Measurements from ENCODE around the gene SLC8B1.

Gene SLC8B1

GRCh38 chr12:113299619-113300237 lies 35.2 kb downstream of the SLC8B1 start:
- Histone ChIP-seq H3K27ac (no peak overlapping the region), H3K4me3 (ENCODE audit: low read depth, low read length) (no peak overlapping the region), H3K9me3 (ENCODE audit: severe bottlenecking) (no peaks in the 10 kb centered on the region), H3K27me3 (ENCODE audit: insufficient read depth, low read depth, severe bottlenecking) (no peaks in the 10 kb centered on the region), H3K36me3 (no peaks in the 10 kb centered on the region)
- TF ChIP-seq, protein P1, sequence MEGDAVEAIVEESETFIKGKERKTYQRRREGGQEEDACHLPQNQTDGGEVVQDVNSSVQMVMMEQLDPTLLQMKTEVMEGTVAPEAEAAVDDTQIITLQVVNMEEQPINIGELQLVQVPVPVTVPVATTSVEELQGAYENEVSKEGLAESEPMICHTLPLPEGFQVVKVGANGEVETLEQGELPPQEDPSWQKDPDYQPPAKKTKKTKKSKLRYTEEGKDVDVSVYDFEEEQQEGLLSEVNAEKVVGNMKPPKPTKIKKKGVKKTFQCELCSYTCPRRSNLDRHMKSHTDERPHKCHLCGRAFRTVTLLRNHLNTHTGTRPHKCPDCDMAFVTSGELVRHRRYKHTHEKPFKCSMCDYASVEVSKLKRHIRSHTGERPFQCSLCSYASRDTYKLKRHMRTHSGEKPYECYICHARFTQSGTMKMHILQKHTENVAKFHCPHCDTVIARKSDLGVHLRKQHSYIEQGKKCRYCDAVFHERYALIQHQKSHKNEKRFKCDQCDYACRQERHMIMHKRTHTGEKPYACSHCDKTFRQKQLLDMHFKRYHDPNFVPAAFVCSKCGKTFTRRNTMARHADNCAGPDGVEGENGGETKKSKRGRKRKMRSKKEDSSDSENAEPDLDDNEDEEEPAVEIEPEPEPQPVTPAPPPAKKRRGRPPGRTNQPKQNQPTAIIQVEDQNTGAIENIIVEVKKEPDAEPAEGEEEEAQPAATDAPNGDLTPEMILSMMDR (IDR thresholded peaks at IDR 0.05; ENCODE audit: low read depth, low read length): no peak
- peak; percentile 26 for DNase-seq

DNA sequence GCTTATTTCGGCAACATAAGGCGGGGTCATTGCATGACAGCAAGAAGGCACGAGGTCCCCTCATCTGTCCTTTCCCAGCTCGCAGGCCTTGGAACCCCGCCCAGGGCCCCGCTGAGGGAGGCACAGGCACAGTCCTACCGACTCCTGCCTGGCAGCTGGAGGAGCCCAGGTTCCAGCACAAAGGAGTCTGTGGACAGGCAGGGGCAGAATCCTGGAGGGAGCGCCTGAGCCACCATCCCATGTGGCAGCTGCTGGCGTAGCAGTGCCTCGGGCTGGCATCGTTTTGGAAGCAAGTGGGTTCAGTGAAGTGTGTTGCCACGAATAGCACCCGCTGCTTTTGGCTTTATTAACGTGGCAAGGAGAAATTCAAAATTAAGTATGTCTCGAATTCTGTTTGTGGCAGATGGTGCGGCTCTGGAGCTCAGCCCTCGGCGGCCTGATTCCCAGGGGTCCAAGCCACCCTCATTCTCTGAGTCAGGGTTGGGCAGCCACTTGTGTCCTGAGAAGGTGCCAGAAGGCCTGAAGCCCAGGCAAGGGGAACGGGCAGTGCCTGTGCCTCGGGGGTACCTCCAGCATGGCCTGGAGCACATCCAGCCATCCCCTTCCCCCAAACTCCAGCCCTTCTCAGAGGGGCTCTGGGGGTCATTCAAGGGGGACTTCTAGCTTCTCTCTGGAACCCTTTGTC lies 35.9 kb downstream of the SLC8B1 start:
- Histone ChIP-seq H3K27me3 (ENCODE audit: insufficient read depth, low read depth, severe bottlenecking) (no peaks in the 10 kb centered on the region), H3K36me3 (no peaks in the 10 kb centered on the region), H3K9me3 (ENCODE audit: severe bottlenecking) (no peaks in the 10 kb centered on the region), H3K27ac (no peak overlapping the region), H3K4me3 (ENCODE audit: low read depth, low read length) (no peak overlapping the region)
- no peak for DNase-seq
- TF ChIP-seq, protein P1 (IDR thresholded peaks at IDR 0.05; ENCODE audit: low read depth, low read length): no peak

- Histone ChIP-seq H3K27me3 (ENCODE audit: insufficient read depth, low read depth, severe bottlenecking) (no peaks in the 10 kb centered on the region), H3K4me3 (ENCODE audit: low read depth, low read length) (no peak overlapping the region)
- TF ChIP-seq, protein P1 (IDR thresholded peaks at IDR 0.05; ENCODE audit: low read depth, low read length): no peak
Observed at GRCh38 chr12:113298472-113298817, 36.5 kb downstream of the SLC8B1 start.

GRCh38 chr12:113297621-113298471 lies 37.1 kb downstream of the SLC8B1 start:
- no peaks in the 10 kb centered on the region for H3K27me3 ChIP-seq (ENCODE audit: insufficient read depth, low read depth, severe bottlenecking)
- TF ChIP-seq, protein P1 (IDR thresholded peaks at IDR 0.05; ENCODE audit: low read depth, low read length): no peak
- no peak overlapping the region for H3K4me3 ChIP-seq (ENCODE audit: low read depth, low read length)
- DNase-seq: no peak
- no peak overlapping the region for H3K27ac ChIP-seq
- H3K9me3 ChIP-seq (ENCODE audit: severe bottlenecking): no peaks in the 10 kb centered on the region
- H3K36me3 ChIP-seq: no peaks in the 10 kb centered on the region

More at GRCh38 chr12:113298472-113298817, 36.5 kb downstream of the SLC8B1 start:
- no peak overlapping the region for H3K27ac ChIP-seq
- no peak for DNase-seq
- H3K36me3 ChIP-seq: no peaks in the 10 kb centered on the region
- H3K9me3 ChIP-seq (ENCODE audit: severe bottlenecking): no peaks in the 10 kb centered on the region

GRCh38 chr12:113297214-113297587 lies 37.7 kb downstream of the SLC8B1 start:
- no peaks in the 10 kb centered on the region for H3K9me3 ChIP-seq (ENCODE audit: severe bottlenecking)
- H3K27me3 ChIP-seq (ENCODE audit: insufficient read depth, low read depth, severe bottlenecking): no peaks in the 10 kb centered on the region
- no peak overlapping the region for H3K27ac ChIP-seq
- H3K36me3 ChIP-seq: no peaks in the 10 kb centered on the region
- no peak overlapping the region for H3K4me3 ChIP-seq (ENCODE audit: low read depth, low read length)
- TF ChIP-seq, protein P1 (IDR thresholded peaks at IDR 0.05; ENCODE audit: low read depth, low read length): no peak
- no peak for DNase-seq
